Activated T-cell treated with anti-CD3 and anti-CD28 coated beads, Interleukin-2, amount 50 U/mL, for 4 hours (primary cell): ENCODE data around the gene CIB2. TPM values are rescaled to one million over a fixed set of nuclear protein-coding genes. Genes with fewer than 3 reads are reported as not detected.

Source experiments
- ATAC-seq, 2 donors: fragments of 200-7000 bp; cut with Tn5 transposase; one replicate each; pipeline ENCODE4 v1.10.0; 2021
- DNase-seq: peaks from one replicate; pipeline ENCODE4 v3.0.0-alpha.2; 2020
- H3K27me3 Mint-ChIP-seq: one replicate; pipeline ENCODE4 v1.8.0; 2021; ENCODE audit warnings: low read depth, mixed read lengths
- H3K36me3 Mint-ChIP-seq: one replicate; pipeline ENCODE4 v1.8.0; 2022; ENCODE audit warnings: mixed read lengths; ENCODE audit not compliant: insufficient read depth
- H3K4me1 Mint-ChIP-seq: one replicate; pipeline ENCODE4 v1.8.0; 2021; ENCODE audit warnings: low read depth, mixed read lengths
- H3K4me3 Mint-ChIP-seq: one replicate; pipeline ENCODE4 v1.8.0; 2021; ENCODE audit warnings: mild to moderate bottlenecking, moderate library complexity, mixed read lengths
- H3K9me3 Mint-ChIP-seq: one replicate; pipeline ENCODE4 v1.8.0; 2021; ENCODE audit warnings: mixed read lengths
- total RNA-seq, 3 donors: library from RNA; stranded (reverse); gene quantifications; one replicate each; pipeline ENCODE4 v1.2.1, GENCODE V29; 2021

The CIB2 gene
- total RNA-seq, 3 donors from 2014 or later: 1.3 to 2.0 (median 1.3) TPM

- Mint-ChIP-seq H3K4me1 (peaks cover 19% of the 10 kb centered on the region), H3K27me3 (no peaks in the 10 kb centered on the region), H3K4me3 (no peak overlapping the region), H3K9me3 (no peaks in the 10 kb centered on the region), H3K36me3 (peaks cover 1% of the 10 kb centered on the region)
- DNase-seq (no peak), ATAC-seq (no peak)
Observed at GRCh38 chr15:78064544-78064943, 66.7 kb downstream of the CIB2 start.

- ATAC-seq: no peak
- H3K9me3 Mint-ChIP-seq: no peaks in the 10 kb centered on the region
- DNase-seq: no peak
- peaks cover 25% of the 10 kb centered on the region for H3K4me1 Mint-ChIP-seq
- H3K36me3 Mint-ChIP-seq: peaks cover 1% of the 10 kb centered on the region
- H3K4me3 Mint-ChIP-seq: no peak overlapping the region
- H3K27me3 Mint-ChIP-seq: no peaks in the 10 kb centered on the region
Observed at GRCh38 chr15:78063970-78064385, 67.3 kb downstream of the CIB2 start.

GRCh38 chr15:78063217-78063616 lies 68.0 kb downstream of the CIB2 start:
- no peaks in the 10 kb centered on the region for H3K9me3 Mint-ChIP-seq
- ATAC-seq (no peak), DNase-seq (no peak)
- H3K4me3 Mint-ChIP-seq: no peak overlapping the region
- peaks cover 1% of the 10 kb centered on the region for H3K36me3 Mint-ChIP-seq
- peaks cover 33% of the 10 kb centered on the region for H3K4me1 Mint-ChIP-seq
- H3K27me3 Mint-ChIP-seq: no peaks in the 10 kb centered on the region

- peaks cover 45% of the 10 kb centered on the region for H3K4me1 Mint-ChIP-seq
Observed at GRCh38 chr15:78061963-78062427, 69.2 kb downstream of the CIB2 start.

GRCh38 chr15:78060232-78060631 lies 71.0 kb downstream of the CIB2 start:
- DNase-seq (no peak), ATAC-seq (peak; percentile 19 to 23)

More at GRCh38 chr15:78061963-78062427, 69.2 kb downstream of the CIB2 start:
- Mint-ChIP-seq H3K27me3 (no peaks in the 10 kb centered on the region), H3K36me3 (peaks cover 1% of the 10 kb centered on the region), H3K9me3 (no peaks in the 10 kb centered on the region), H3K4me3 (peak overlapping the region; percentile 71)
- peak; percentile 75 to 83 for ATAC-seq
- no peak for DNase-seq

GRCh38 chr15:78059110-78059839 lies 72.0 kb downstream of the CIB2 start:
- Mint-ChIP-seq H3K4me1 (peaks cover 72% of the 10 kb centered on the region), H3K9me3 (no peaks in the 10 kb centered on the region), H3K27me3 (no peaks in the 10 kb centered on the region), H3K36me3 (peaks cover 1% of the 10 kb centered on the region), H3K4me3 (no peak overlapping the region)
- DNase-seq (no peak), ATAC-seq (no peak)

More at GRCh38 chr15:78060232-78060631, 71.0 kb downstream of the CIB2 start:
- Mint-ChIP-seq H3K9me3 (no peaks in the 10 kb centered on the region), H3K4me1 (peaks cover 63% of the 10 kb centered on the region), H3K27me3 (no peaks in the 10 kb centered on the region), H3K36me3 (peaks cover 1% of the 10 kb centered on the region), H3K4me3 (no peak overlapping the region)

- no peak overlapping the region for H3K4me3 Mint-ChIP-seq
- DNase-seq: no peak
Observed at GRCh38 chr15:78058401-78058935, 72.8 kb downstream of the CIB2 start.

GRCh38 chr15:78057803-78058202 lies 73.4 kb downstream of the CIB2 start:
- ATAC-seq (no peak), DNase-seq (no peak)
- peaks cover 8% of the 10 kb centered on the region for H3K36me3 Mint-ChIP-seq
- no peaks in the 10 kb centered on the region for H3K9me3 Mint-ChIP-seq
- no peak overlapping the region for H3K4me3 Mint-ChIP-seq
- H3K27me3 Mint-ChIP-seq: no peaks in the 10 kb centered on the region
- H3K4me1 Mint-ChIP-seq: peaks cover 85% of the 10 kb centered on the region

More at GRCh38 chr15:78058401-78058935, 72.8 kb downstream of the CIB2 start:
- Mint-ChIP-seq H3K36me3 (peaks cover 6% of the 10 kb centered on the region), H3K9me3 (no peaks in the 10 kb centered on the region), H3K27me3 (no peaks in the 10 kb centered on the region), H3K4me1 (peaks cover 79% of the 10 kb centered on the region)
- no peak for ATAC-seq

- Mint-ChIP-seq H3K9me3 (no peaks in the 10 kb centered on the region), H3K36me3 (peaks cover 11% of the 10 kb centered on the region), H3K4me3 (peak overlapping the region; percentile 13), H3K27me3 (no peaks in the 10 kb centered on the region), H3K4me1 (peaks cover 89% of the 10 kb centered on the region)
- ATAC-seq (peak; percentile 11 to 42), DNase-seq (no peak)
Observed at GRCh38 chr15:78056714-78057269, 74.5 kb downstream of the CIB2 start.

GRCh38 chr15:78055919-78056713 lies 75.1 kb downstream of the CIB2 start:
- H3K4me1 Mint-ChIP-seq: peaks cover 94% of the 10 kb centered on the region
- no peaks in the 10 kb centered on the region for H3K9me3 Mint-ChIP-seq
- H3K4me3 Mint-ChIP-seq: no peak overlapping the region
- H3K36me3 Mint-ChIP-seq: peaks cover 11% of the 10 kb centered on the region
- ATAC-seq: no peak
- no peaks in the 10 kb centered on the region for H3K27me3 Mint-ChIP-seq
- no peak for DNase-seq

- ATAC-seq: no peak
- H3K4me3 Mint-ChIP-seq: no peak overlapping the region
Observed at GRCh38 chr15:78054966-78055365, 76.3 kb downstream of the CIB2 start.

More at GRCh38 chr15:78054966-78055365, 76.3 kb downstream of the CIB2 start:
- peaks cover 11% of the 10 kb centered on the region for H3K36me3 Mint-ChIP-seq
- H3K27me3 Mint-ChIP-seq: no peaks in the 10 kb centered on the region
- no peaks in the 10 kb centered on the region for H3K9me3 Mint-ChIP-seq
- DNase-seq: no peak
- peaks cover 99% of the 10 kb centered on the region for H3K4me1 Mint-ChIP-seq
